ENCODE results near the gene TM9SF1. TPM values are rescaled to one million over a fixed set of nuclear protein-coding genes. Genes with fewer than 3 reads are reported as not detected.
A peak's percentile ranks its signal among the peaks of the same experiment; 100 is the strongest.

Gene TM9SF1
- total and polyA plus RNA-seq, 2 of the 13 experiments (the other 11 are each of a cell fraction or from before 2014, with no cell fraction given) = 83.2 to 110 TPM

DNA sequence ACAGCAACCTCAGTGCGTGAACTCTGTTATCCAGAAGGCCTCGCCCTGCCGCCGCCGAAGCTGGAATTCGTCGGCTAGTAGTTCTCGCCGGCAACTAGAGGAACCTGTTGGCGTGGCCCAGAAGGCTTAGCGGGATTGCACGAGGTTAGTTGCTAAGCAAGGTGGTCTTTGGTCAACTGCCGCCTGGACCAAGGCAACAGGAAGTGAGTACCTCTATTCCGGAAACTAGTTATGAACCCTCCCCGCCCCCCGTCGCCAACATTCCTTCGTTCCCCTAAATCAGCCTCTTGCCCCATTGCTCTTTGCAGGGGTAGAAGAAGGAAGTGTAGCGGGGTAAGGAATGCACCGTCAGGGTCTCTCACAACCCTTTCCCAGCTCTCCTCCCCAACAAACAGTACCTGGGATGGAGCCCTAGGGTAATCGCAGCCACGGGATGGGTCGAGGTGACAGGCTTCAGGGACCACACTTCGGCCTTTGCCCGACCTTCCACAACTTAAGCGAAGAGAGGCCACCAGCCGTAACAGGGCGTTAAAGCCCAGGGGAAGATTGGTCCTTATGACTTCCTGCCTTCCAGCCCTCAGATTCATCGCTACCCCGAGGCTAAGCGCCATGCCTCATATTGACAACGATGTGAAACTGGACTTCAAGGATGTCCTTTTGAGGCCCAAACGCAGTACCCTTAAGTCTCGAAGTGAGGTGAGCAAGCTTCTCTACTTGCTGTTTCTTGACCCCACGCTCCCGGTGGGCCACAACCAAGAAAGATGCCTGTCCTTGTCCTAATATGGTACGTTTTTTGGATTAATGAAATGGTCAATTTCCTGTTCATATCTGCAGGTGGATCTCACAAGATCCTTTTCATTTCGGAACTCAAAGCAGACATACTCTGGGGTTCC is 37.6 kb upstream of the TM9SF1 start, which contains the start of gene GMPR2 (continued):
- TF ChIP-seq HOMEZ (CRISPR knock-in tag; IDR thresholded peaks at IDR 0.05; ENCODE audit: low read depth) = 0 out of 2 replicates have a peak, but pooled peaks have one; percentile 8
- TF ChIP-seq MTA1 (CRISPR knock-in tag; IDR thresholded peaks at IDR 0.05; ENCODE audit: borderline replicate concordance) = peak; percentile 62
- peak; percentile 51 for TF ChIP-seq HNRNPLL (IDR thresholded peaks at IDR 0.05; ENCODE audit: low read depth, low read length, poor library complexity, severe bottlenecking)
- no peak for TF ChIP-seq ZNF567 (CRISPR knock-in tag; IDR thresholded peaks at IDR 0.05; ENCODE audit: borderline replicate concordance)
- no peak for TF ChIP-seq RCOR2 (CRISPR knock-in tag; IDR thresholded peaks at IDR 0.05)
- TF ChIP-seq KLF16 (CRISPR knock-in tag; IDR thresholded peaks at IDR 0.05) = peak in 1 of 2 experiments; percentile 80; a peak in 1 of 4 replicates
- no peak for TF ChIP-seq CENPX (CRISPR knock-in tag; IDR thresholded peaks at IDR 0.05)
- TF ChIP-seq ZNF570 (CRISPR knock-in tag; IDR thresholded peaks at IDR 0.05; ENCODE audit: borderline replicate concordance) = no peak; the same call in 1 of the 2 replicates
- peak; percentile 89; the same call in 1 of the 2 replicates for TF ChIP-seq THAP9 (CRISPR knock-in tag; IDR thresholded peaks at IDR 0.05; ENCODE audit: borderline replicate concordance)
- TF ChIP-seq ZNF367 (CRISPR knock-in tag; IDR thresholded peaks at IDR 0.05; ENCODE audit: borderline replicate concordance) = 0 out of 2 replicates have a peak, but pooled peaks have one; percentile 52
- TF ChIP-seq ATAD3A (CRISPR knock-in tag; IDR thresholded peaks at IDR 0.05) = peak; percentile 90; the same call in 1 of the 2 replicates
- no peak for TF ChIP-seq SYNCRIP (IDR thresholded peaks at IDR 0.05; ENCODE audit: insufficient read depth, low read depth, low read length)
- TF ChIP-seq GABPB1 (CRISPR knock-in tag; IDR thresholded peaks at IDR 0.05) = peak; percentile 90
- no peak for TF ChIP-seq ZNF18 (CRISPR knock-in tag; IDR thresholded peaks at IDR 0.05; ENCODE audit: insufficient replicate concordance)
- TF ChIP-seq HES4 (CRISPR knock-in tag; IDR thresholded peaks at IDR 0.05; ENCODE audit: borderline replicate concordance) = peak; percentile 5
- TF ChIP-seq, protein P1, sequence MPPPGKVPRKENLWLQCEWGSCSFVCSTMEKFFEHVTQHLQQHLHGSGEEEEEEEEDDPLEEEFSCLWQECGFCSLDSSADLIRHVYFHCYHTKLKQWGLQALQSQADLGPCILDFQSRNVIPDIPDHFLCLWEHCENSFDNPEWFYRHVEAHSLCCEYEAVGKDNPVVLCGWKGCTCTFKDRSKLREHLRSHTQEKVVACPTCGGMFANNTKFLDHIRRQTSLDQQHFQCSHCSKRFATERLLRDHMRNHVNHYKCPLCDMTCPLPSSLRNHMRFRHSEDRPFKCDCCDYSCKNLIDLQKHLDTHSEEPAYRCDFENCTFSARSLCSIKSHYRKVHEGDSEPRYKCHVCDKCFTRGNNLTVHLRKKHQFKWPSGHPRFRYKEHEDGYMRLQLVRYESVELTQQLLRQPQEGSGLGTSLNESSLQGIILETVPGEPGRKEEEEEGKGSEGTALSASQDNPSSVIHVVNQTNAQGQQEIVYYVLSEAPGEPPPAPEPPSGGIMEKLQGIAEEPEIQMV (CRISPR knock-in tag; IDR thresholded peaks at IDR 0.05; ENCODE audit: low read depth) = peak; percentile 55; the same call in 1 of the 2 replicates
- TF ChIP-seq TBX2 (CRISPR knock-in tag; IDR thresholded peaks at IDR 0.05; ENCODE audit: borderline replicate concordance) = peak; percentile 17; the same call in 1 of the 2 replicates
- TF ChIP-seq, protein P2, sequence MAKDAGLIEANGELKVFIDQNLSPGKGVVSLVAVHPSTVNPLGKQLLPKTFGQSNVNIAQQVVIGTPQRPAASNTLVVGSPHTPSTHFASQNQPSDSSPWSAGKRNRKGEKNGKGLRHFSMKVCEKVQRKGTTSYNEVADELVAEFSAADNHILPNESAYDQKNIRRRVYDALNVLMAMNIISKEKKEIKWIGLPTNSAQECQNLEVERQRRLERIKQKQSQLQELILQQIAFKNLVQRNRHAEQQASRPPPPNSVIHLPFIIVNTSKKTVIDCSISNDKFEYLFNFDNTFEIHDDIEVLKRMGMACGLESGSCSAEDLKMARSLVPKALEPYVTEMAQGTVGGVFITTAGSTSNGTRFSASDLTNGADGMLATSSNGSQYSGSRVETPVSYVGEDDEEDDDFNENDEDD (CRISPR knock-in tag; IDR thresholded peaks at IDR 0.05; ENCODE audit: borderline replicate concordance) = peak; percentile 83
